Smooth muscle cell of the brain vasculature (primary cell): Measurements from ENCODE around the gene C21orf91.
A peak's percentile ranks its signal among the peaks of the same experiment; 100 is the strongest.

ENCODE experiments used
- DNase-seq: peaks from one replicate; pipeline ENCODE4 v3.0.0-alpha.2; 2012; ENCODE audit warnings: low read depth, low spot score

C21orf91 gene

DNA sequence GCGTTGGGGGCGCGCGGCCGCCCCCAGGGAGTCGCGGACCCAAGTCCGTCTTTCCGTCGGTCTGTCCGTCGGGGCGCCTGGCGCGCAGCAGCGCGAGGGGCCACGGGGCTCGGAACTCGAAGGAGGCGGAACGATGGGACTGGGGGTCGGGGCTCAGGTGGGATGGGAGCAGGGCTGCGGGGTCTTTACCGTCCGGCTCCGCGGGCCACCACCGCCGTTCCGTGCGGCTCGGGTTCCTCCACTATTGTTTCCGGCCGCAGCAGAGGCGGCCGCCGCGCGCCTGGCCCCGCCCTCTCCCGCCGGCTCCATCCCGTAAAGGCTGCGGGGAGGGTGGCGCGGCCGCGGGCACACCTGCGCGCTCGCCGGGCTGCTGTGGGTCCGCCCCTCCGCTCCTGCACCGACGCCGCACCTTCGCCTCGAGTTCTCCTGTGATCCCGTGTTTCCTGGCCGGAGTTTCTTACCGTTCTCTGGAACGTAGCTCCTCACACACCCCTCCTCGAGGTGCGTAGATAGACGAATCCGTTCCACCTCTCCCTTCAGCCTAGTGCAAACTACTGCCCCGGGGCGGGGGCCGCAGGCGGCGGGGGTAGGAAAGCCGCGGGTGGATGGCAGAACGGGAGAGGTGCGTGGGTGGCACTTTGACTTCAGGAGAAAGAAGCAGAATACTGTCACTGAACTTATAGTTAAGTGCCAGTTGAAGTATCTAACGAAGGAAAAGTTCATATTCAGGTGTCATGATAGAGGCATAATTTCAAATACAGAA lies at the start of gene C21orf91:
Gene C21orf91 (minus strand): TSS at position 243 of the 763 bp plus-strand sequence. CDS start 1,038 bp downstream, outside the sequence.
- peak; percentile 77 for DNase-seq

DNA sequence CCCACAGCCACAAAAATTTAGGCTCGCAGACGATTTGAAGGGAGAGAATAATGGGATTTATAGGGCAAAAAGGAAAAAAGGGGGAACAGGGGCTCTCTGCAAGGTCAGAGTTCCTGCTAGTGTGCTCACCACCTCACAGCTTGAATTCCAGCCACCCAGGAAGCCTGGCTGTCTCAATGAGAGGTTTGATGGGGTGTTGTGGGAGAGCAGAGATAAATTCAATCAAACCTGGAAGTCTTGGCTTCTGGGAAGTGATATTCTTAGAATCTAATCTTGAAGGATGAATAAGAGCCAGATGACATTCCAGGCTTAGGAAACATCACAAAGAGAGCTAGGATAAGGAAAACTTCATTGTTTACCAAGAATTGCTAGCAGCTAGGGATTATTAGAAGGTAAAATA lies 47.4 kb upstream of the C21orf91 start:
- DNase-seq = no peak

- no peak for DNase-seq
Observed at GRCh38 chr21:17859661-17860060, 40.5 kb upstream of the C21orf91 start.

GRCh38 chr21:17858747-17859146 lies 39.6 kb upstream of the C21orf91 start:
- no peak for DNase-seq

DNA sequence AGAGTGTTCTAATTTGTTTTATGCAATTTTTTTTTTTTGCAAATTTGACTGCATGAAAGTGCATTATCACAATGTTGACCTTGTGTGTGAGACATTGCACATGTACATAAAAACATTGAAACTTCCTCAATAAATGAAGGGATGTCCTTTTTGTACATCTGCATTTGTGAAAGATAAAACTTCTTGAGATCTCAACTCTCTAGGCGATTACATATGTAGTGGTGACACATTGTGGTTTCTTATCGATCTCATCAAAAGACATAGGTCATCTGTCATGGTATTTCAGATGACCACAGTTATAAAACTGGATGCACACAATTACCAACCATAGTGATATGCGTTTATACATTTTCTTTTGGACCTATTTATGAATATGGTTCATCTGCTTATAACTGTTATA lies 35.6 kb upstream of the C21orf91 start:
- no peak for DNase-seq

GRCh38 chr21:17853393-17854275 lies 34.5 kb upstream of the C21orf91 start:
- DNase-seq = no peak

- DNase-seq = peak; percentile 85
Observed at GRCh38 chr21:17848228-17848627, 29.1 kb upstream of the C21orf91 start.

- DNase-seq = no peak
Observed at GRCh38 chr21:17841103-17841502, 21.9 kb upstream of the C21orf91 start.

GRCh38 chr21:17834639-17835354 lies 15.6 kb upstream of the C21orf91 start:
- DNase-seq = no peak

DNA sequence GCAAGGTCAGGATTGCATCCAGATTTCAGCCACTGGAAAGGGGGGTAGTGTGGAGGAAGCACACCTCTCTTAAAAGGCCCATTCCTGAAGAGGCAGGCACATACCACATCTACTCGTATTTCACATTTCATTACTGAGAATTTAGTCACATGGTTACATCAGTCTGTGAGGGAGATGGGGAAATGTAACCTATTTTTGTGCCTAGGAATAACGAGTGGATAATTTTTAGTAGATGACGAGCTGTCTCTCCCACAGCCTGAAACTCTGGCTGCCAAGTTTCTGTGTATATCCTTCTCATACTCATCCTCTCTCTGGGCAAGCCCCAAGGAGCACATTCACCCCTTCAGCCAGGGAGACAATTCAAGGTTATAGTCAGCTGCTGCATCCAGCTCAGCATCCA lies 10.3 kb upstream of the C21orf91 start:
- no peak for DNase-seq

DNA sequence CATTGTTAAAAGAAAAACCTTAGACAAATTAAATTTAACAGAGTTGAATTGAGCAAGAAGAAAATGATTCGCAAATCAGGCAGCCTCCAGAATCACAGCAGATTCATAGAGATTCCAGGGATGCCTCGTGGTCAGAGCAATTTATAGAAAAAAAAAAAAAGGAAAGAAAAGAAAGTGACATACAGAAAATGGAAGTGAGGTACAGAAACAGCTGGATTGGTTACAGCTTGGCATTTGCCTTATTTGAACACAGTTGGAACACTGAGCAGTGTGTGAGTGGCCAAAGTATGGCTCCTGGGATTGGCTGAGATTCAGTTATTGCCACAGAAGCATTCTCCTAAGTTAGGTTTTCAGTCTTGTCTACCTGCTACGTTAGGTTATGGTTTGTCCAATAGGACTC lies 9.1 kb upstream of the C21orf91 start:
- no peak for DNase-seq

DNA sequence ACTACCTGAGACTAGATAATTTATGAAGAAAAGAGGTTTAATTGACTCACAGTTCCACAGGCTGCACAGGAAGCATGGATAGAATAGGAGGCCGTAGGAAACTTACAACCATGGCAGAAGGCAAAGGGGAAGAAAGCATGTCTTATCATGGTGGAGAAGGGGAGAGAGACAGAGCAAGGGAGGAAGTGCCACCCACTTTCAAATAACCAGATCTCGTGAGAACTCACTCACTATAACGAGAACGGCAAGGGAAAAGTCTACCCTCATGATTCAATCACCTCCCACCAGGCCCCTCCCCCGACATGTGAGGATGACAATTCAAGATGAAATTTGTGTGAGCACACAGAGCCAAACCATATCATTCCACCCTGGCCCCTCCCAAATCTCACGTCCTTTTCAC lies 4.7 kb upstream of the C21orf91 start:
- no peak for DNase-seq

DNA sequence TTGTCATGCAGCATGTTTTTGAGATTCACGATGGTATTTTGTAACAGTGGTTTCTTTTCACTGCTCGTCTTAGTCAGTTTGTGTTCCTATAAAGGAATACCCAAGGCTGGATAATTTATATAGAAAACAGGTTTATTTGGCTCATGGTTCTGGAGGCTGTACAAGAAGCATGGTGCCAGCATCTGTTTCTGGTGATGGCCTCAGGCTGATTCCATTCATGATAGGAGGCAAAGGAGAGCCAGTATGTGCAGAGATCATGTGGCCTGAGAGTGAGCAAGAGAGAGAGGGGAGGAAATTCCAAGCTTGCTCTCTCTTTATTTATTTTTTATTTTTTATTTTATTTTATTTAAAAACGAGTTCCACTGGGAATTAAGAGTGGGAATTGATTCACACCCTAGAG lies 2.0 kb upstream of the C21orf91 start:
- no peak for DNase-seq

DNA sequence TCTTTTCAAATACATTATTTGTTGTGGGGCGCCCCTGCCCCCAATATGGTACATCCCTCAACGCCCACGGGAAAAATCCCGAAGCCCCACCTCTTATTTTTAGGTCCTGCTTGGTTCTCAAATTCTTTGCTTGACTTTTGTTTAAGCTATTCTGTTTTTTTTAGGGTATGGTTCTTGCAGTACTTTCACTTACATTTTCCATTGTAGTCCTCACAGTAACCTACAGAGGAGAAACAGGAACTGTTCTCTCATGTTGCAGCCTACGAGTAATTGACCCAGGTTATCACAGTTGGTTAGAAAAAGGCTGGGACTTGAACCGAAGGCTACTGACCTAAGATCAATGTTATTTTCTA lies 697 bp upstream of the C21orf91 start:
- no peak for DNase-seq

GRCh38 chr21:17818186-17819113 lies 706 bp downstream of the C21orf91 start:
- DNase-seq = no peak

DNA sequence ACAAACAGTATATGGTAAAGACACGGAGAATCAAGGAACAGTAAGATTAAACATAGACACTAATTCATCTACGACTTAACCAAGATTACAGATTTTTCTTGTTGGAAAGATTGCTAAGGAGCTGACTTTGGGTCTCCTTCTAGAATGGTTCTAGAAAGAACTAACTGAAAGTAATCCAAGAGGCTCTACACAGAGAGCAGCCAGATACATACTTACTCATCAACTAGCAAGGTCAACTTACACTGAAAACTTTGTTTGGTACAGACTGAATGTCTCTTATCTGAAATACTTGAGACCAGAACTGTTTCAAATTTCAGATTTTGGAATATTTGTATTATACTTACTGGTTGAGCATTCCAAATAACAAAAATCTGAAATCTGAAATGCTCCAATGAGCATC lies 5.8 kb downstream of the C21orf91 start:
- no peak for DNase-seq

DNA sequence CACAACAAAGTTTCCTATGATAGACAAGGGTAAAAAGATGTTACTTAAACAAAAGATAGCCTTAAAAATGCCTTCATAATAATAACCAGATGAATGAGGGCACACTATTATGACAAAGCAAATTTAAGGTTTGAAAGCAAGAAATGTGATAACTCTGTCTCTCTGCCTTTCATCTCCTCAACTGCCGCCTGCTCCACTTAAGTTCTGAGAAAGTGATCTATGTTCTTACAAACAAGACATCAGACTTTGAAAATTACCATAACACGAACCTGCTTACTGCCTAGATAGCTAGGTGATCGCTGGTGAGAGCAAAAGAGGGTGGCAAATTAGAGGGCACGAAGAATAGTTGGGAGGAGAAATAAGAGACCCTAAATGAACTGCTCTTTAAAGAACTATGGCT lies 13.2 kb downstream of the C21orf91 start:
- DNase-seq = no peak

DNA sequence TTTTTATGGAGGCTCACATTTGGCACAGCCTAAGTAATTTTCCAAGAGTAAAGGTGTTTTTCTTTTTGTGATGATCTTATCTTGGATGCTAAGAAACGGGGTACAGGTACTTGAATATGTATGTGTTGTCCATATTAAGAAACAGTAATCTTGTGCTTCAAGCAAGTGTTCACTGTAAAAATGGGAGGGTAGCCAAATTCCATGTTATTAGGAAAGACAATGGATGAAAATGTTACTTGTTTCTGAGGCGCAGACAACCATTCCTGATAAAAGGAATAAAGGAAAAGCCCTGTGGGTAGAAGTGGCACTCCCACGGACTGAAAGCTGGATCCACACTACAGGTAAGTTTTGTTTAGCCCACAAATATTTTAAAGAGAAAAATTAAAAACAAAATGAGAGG lies 15.6 kb downstream of the C21orf91 start:
- DNase-seq = no peak

DNA sequence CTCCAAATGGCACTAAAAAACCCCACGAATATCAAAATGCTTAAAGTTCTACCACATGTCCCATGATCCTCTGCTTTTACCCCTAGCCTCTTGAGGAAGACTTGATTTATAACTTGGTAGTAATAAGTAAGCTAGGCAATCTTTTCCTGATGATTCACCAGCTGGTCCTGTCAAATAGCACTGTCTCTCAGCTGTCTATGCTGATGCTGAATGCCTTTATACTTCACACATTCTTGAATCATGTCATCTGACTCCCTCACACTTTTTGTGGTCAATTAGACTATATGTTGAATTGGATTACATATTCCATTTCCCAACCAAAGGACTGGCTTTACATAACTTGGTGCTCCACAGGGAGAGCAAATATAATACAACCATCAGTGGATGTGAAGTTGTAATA lies 16.6 kb downstream of the C21orf91 start:
- no peak for DNase-seq

DNA sequence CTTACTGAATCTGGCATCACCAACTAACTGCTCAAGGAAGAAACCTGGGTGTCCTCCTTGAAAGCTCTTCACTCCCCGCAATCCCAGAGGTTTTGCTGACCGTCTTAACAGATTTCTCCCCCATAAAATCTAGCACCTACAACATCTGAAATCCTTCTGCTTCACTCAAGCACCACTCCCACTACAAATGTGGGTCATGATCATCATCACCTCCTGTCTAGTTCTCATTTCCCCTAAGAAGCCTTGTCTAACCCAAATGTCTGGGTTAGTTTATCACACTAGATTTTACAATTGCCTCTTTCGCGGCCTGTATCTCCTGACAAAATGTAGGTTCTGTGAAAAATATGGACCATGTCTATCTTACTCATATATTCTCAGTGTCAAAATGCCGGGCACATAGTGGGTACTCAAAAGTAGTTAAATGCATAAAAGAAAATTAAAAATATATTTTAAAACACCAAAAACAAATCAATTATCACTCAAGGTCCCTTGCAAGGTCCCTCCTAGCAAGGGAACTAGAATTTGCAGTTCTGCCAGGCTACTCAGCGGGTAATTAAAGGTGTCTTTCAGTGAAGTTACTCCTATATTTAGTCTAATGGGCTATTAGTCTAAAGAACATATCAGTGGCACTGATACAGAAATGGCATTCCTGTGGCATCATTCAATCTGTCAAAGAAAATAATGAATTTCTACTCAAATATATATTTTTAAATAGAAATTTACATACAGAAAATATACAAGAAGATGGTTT lies 19.6 kb downstream of the C21orf91 start:
- DNase-seq = no peak
